HG03378 (cell line): ENCODE measurements around the gene MUTYH.
"Not testable (repeated sequence)": the region's sequence is repeated elsewhere in the genome, so short reads cannot be mapped to it uniquely, and the experiment has no call there.

ENCODE experiments used
- ATAC-seq: cut with Tn5 transposase; IDR thresholded peaks from one replicate; pipeline ENCODE4 v1.9.1; 2021; ENCODE audit warnings: mild to moderate bottlenecking, moderate library complexity; ENCODE audit not compliant: unreplicated experiment

Gene MUTYH

GRCh38 chr1:45325851-45326506, 14.3 kb downstream of the MUTYH start:
- no peak for ATAC-seq

GRCh38 chr1:45322486-45323040, 17.7 kb downstream of the MUTYH start:
- no peak for ATAC-seq

DNA sequence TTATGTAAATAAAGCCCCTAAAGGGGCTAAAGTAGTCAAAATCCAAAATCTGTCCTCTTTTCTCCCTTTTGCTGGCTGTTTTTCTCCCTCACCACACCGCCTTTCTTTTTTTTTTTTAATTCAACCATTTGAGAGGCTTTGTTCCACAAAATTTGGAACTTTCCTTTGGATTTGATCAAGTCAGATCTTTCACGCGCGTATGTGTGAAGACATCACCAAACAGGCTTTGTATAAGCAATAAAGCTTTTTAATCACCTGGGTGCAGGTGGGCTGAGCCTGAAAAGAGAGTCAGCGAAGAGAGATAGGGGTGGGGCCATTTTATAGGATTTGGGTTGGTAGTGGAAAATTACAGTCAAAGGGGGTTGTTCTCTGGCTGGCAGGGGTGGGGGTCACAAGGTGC, 18.8 kb downstream of the MUTYH start:
- ATAC-seq, result no peak

- no peak for ATAC-seq
Observed at GRCh38 chr1:45319761-45320160, 20.5 kb downstream of the MUTYH start.

DNA sequence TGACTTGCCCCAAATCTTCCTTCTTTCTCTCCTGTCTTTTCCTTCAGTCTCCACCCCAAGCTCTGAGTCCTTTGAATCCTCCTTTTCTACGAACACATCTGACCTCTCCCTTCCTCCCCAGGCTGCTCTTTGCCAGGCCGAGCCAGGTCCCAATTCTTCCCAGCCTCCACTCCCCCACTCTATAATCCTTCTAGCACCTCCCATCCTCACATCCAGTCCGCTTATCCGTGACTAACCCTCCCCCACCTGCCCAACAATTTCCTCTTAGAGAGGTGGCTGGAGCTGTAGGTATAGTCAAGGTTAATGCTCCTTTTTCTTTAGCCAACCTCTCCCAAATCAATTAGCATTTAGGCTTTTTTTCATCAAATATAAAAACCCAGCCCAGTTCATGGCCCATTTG, 23.1 kb downstream of the MUTYH start:
- ATAC-seq, result no peak

GRCh38 chr1:45314266-45314665, 26.0 kb downstream of the MUTYH start:
- no peak for ATAC-seq

- no peak for ATAC-seq
Observed at GRCh38 chr1:45306905-45307304, 33.3 kb downstream of the MUTYH start.

GRCh38 chr1:45306319-45306718, 33.9 kb downstream of the MUTYH start:
- no peak for ATAC-seq

- ATAC-seq, result no peak
Observed at GRCh38 chr1:45305231-45305630, 35.0 kb downstream of the MUTYH start.

GRCh38 chr1:45304311-45305081, 35.7 kb downstream of the MUTYH start:
- no peak for ATAC-seq

DNA sequence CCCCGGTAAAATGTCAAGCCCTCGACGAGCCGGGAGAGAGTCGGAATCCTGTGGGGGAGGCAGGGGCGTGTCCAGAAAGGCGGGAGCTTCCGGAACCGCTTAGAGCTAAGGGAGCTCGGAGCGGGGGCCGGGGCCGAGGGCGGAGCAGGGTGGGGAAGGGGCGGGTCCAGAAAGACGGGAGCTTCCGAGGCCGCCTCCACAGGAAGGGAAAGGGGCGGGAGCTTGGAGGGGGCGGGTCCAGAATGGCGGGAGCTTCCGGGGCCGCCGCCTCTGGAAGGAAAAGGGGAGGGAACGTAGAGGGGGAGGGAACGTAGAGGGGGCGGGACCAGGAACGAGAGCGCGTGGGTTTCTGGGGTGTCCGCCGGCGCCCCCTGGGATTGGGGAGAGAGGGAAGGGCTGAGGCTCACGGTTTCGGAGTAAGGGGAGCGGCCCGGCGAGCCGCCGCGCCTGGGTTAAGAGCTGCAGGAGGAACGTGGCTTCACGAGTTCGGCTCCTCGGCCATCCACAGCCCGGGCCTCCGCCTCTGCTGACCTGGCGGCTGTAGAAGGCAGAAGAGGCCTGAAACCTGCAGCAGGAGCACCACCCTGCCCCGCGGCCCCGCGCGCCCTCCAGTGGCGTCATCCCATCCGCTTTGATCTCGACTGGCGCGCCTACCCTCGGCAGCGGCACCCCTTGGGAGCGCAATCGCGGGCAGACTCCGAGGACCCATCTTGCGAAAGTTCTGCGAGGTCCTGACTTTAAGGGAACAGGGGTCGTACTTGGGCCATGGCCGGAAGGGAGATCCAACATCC, 36.5 kb downstream of the MUTYH start:
- peak; percentile 59 for ATAC-seq

- no peak for ATAC-seq
Observed at GRCh38 chr1:45302505-45303150, 37.6 kb downstream of the MUTYH start.

DNA sequence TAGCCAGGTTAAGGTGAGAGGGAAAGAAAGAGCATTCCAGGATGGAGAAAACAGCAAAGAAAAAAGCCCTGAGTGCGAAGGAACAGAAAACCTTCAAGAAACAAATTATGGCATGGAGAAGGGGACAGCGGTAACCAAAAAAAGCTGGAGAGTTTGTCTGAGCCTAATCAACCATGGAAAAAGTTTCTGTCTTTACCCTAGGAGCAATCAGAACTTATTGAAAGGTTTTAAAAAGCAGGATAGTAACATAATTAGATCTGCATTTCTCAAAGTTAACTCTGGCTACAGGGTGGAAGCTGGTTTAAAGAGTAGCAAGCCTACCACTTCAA, 39.6 kb downstream of the MUTYH start:
- ATAC-seq, result no peak

GRCh38 chr1:45299981-45300668, 40.1 kb downstream of the MUTYH start:
- ATAC-seq, result no peak

DNA sequence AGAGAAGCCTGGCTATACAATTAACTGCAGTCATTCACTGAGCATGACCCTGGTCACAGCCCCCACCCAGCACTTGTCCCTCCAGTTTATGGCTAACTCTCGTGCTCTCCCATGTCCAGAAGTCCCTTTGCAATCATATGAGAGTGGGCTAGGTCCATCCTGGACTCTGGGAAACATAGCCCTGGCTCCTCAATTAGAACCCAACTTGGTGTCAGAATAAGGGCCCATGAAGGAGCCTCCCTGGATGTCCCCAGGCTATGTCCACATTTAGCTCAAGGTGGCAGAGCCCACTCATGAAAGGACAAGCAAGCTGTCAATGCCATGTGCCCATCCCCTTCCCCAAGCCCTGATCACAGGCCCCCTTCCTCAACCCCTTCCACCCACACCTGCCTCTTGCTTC, 40.9 kb downstream of the MUTYH start:
- ATAC-seq, result no peak

- no peak for ATAC-seq
Observed at GRCh38 chr1:45297666-45298356, 42.4 kb downstream of the MUTYH start.

GRCh38 chr1:45291716-45292115, 48.5 kb downstream of the MUTYH start:
- ATAC-seq, result no peak

GRCh38 chr1:45291002-45291401, 49.2 kb downstream of the MUTYH start:
- ATAC-seq, result not testable (repeated sequence)

DNA sequence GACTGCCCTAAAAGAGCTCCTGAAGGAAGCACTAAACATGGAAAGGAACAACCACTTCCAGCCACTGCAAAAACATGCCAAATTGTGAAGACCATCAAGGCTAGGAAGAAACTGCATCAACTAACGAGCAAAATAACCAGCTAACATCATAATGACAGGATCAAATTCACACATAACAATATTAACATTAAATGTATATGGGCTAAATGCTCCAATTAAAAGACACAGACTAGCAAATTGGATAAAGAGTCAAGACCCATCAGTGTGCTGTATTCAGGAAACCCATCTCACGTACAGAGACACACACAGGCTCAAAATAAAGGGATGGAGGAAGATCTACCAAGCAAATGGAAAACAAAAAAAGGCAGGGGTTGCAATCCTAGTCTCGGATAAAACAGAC, 53.7 kb downstream of the MUTYH start:
- not testable (repeated sequence) for ATAC-seq

- not testable (repeated sequence) for ATAC-seq
Observed at GRCh38 chr1:45284858-45285257, 55.4 kb downstream of the MUTYH start.
